Smooth muscle cell of the umbilical artery (primary cell): ENCODE measurements around the gene PDLIM1. TPM values are rescaled to one million over a fixed set of nuclear protein-coding genes. Genes with fewer than 3 reads are reported as not detected.

Experiments
- total RNA-seq: library from RNA; depleted of rRNA; stranded (reverse); fragments of >200 nt; gene quantifications from 2 replicates; pipeline ENCODE4 v1.2.3, GENCODE V29; 2014

PDLIM1 gene, protein sequence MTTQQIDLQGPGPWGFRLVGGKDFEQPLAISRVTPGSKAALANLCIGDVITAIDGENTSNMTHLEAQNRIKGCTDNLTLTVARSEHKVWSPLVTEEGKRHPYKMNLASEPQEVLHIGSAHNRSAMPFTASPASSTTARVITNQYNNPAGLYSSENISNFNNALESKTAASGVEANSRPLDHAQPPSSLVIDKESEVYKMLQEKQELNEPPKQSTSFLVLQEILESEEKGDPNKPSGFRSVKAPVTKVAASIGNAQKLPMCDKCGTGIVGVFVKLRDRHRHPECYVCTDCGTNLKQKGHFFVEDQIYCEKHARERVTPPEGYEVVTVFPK
- total RNA-seq, result 5.6 and 7.9 TPM in 2 replicates

DNA sequence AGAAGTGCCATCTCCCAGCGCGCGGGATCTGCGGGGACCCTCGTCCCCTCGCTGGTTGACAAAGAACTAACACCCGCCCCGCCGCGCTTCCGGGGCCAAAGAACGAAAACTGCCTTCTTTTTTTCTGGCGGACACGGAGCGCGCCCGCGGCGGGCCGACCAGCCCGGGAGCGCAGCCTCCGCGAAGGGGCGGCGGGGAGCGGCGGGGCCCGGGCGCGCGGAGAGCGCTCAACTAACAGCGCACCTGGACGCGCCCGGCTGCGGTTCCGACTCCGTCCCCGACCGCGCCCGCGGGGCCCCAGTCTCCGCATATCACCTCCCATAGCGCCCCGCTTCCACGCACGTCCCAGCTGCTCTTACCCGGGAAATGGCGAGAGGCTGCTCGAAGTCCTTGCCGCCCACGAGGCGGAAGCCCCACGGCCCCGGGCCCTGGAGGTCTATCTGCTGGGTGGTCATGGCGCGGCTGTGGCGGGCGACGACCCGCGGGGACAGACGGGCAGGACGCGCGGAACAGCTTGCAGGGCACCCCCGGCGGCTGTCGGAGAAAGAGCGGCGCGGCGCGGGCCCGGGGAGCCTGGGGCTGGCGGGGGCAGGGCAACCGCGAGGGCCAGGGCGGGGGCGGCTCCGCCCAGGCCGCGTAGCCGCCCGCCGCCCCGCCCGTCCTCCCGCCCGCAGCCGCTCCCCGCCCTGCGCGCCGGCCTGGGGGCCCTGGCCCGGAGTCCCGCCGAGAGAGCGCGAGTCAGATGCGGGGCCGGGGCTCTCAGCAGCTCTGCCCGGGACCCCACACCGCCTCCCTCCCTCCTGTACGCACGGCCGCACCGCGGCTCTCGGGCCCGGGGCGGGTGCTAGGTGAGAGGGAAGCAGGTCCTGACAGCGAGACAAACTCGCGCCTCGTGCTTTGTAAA, at the start of gene PDLIM1:
TSS of gene PDLIM1 (minus strand) at position 543 of the 904 bp plus-strand sequence. CDS start at position 455, 88 bp downstream.

DNA sequence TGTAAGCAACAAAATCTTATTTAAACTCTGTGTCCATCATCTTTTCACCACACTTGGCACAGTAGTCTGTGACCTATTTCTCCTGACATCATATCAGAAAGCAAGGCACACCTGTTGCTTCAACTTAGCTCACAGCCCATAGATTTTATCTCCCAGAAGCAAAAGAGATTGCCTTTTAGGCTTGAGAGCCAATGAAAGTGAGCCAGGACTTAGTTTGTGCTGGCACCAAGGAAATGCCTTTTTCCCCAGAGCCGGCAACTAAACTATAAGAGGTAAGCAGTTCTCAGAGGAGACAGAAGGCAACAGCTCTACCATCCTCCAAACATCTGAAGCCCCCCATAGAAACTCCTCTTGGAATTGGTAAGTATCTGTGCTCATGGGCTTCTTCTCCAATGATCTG, 96.9 kb downstream of the PDLIM1 start, which contains the start of gene ACSM6:
TSS of gene ACSM6 (plus strand) at position 295 of the 400 bp plus-strand sequence. CDS start 248 bp downstream, outside the sequence.

Other genes starting within 250 kb of the PDLIM1 start
- not detected in 2 replicates for gene CYP2C8, start 221.5 kb downstream of the PDLIM1 start, total RNA-seq
- gene ACSM6, start 96.8 kb downstream of the PDLIM1 start, total RNA-seq, result not detected in 2 replicates